ENCODE data around the gene PNMA8B.

Gene PNMA8B

GRCh38 chr19:46471116-46471733 lies 24.4 kb downstream of the PNMA8B start, which contains the start of gene PNMA8A:
PNMA8A (minus strand) TSS chr19:46471563; CDS start chr19:46471035, 528 bp downstream.
- peaks cover 10% of the 10 kb centered on the region for H3K4me1 ChIP-seq (ENCODE audit: control insufficient read depth, insufficient read depth, low read length)
- H3K27ac ChIP-seq (ENCODE audit: low read depth, low read length): no peak within 1 kb of the TSS
- H3K9me3 ChIP-seq (ENCODE audit: control insufficient read depth, insufficient read depth, low read depth, low read length): no peaks in the 10 kb centered on the region
- peak within 1 kb of the TSS; percentile 79 for H3K4me3 ChIP-seq (ENCODE audit: low read depth, low read length)
- peaks cover 22% of the 10 kb centered on the region; the same call in 1 of the 2 replicates for H3K36me3 ChIP-seq (ENCODE audit: control insufficient read depth, insufficient read depth, low read length)
- peak within 1 kb of the TSS; percentile 57 for H3K9ac ChIP-seq (ENCODE audit: low read length)
- H3K27me3 ChIP-seq (ENCODE audit: control insufficient read depth, insufficient read depth, low read length): peaks cover 5% of the 10 kb centered on the region; the same call in 1 of the 2 replicates

- no peak overlapping the region for H3K9ac ChIP-seq (ENCODE audit: low read length)
- no peaks in the 10 kb centered on the region for H3K9me3 ChIP-seq (ENCODE audit: control insufficient read depth, insufficient read depth, low read depth, low read length)
- peaks cover 10% of the 10 kb centered on the region for H3K4me1 ChIP-seq (ENCODE audit: control insufficient read depth, insufficient read depth, low read length)
- H3K27ac ChIP-seq (ENCODE audit: low read depth, low read length): no peak overlapping the region
- peaks cover 5% of the 10 kb centered on the region; the same call in 1 of the 2 replicates for H3K27me3 ChIP-seq (ENCODE audit: control insufficient read depth, insufficient read depth, low read length)
- H3K4me3 ChIP-seq (ENCODE audit: low read depth, low read length): peak overlapping the region; percentile 79
- H3K36me3 ChIP-seq (ENCODE audit: control insufficient read depth, insufficient read depth, low read length): peaks cover 22% of the 10 kb centered on the region; the same call in 1 of the 2 replicates
Observed at GRCh38 chr19:46470376-46470775, 25.3 kb downstream of the PNMA8B start.

GRCh38 chr19:46469541-46470185 lies 26.0 kb downstream of the PNMA8B start:
- Histone ChIP-seq H3K36me3 (ENCODE audit: control insufficient read depth, insufficient read depth, low read length) (peaks cover 22% of the 10 kb centered on the region; the same call in 1 of the 2 replicates), H3K4me1 (ENCODE audit: control insufficient read depth, insufficient read depth, low read length) (peaks cover 10% of the 10 kb centered on the region), H3K27ac (ENCODE audit: low read depth, low read length) (no peak overlapping the region), H3K9ac (ENCODE audit: low read length) (no peak overlapping the region), H3K4me3 (ENCODE audit: low read depth, low read length) (no peak overlapping the region), H3K27me3 (ENCODE audit: control insufficient read depth, insufficient read depth, low read length) (peaks cover 5% of the 10 kb centered on the region; the same call in 1 of the 2 replicates), H3K9me3 (ENCODE audit: control insufficient read depth, insufficient read depth, low read depth, low read length) (no peaks in the 10 kb centered on the region)

GRCh38 chr19:46466536-46467196 lies 29.0 kb downstream of the PNMA8B start:
- H3K4me3 ChIP-seq (ENCODE audit: low read depth, low read length): no peak overlapping the region
- peaks cover 1% of the 10 kb centered on the region; the same call in 1 of the 2 replicates for H3K27me3 ChIP-seq (ENCODE audit: control insufficient read depth, insufficient read depth, low read length)

GRCh38 chr19:46463516-46463915 lies 32.2 kb downstream of the PNMA8B start:
- H3K9me3 ChIP-seq (ENCODE audit: control insufficient read depth, insufficient read depth, low read depth, low read length): no peaks in the 10 kb centered on the region
- H3K4me3 ChIP-seq (ENCODE audit: low read depth, low read length): no peak overlapping the region
- H3K27me3 ChIP-seq (ENCODE audit: control insufficient read depth, insufficient read depth, low read length): no peaks in the 10 kb centered on the region
- H3K9ac ChIP-seq (ENCODE audit: low read length): no peak overlapping the region
- peaks cover 12% of the 10 kb centered on the region; the same call in 1 of the 2 replicates for H3K36me3 ChIP-seq (ENCODE audit: control insufficient read depth, insufficient read depth, low read length)
- no peak overlapping the region for H3K27ac ChIP-seq (ENCODE audit: low read depth, low read length)
- H3K4me1 ChIP-seq (ENCODE audit: control insufficient read depth, insufficient read depth, low read length): no peaks in the 10 kb centered on the region

More at GRCh38 chr19:46466536-46467196, 29.0 kb downstream of the PNMA8B start:
- peaks cover 22% of the 10 kb centered on the region; the same call in 1 of the 2 replicates for H3K36me3 ChIP-seq (ENCODE audit: control insufficient read depth, insufficient read depth, low read length)
- no peak overlapping the region for H3K9ac ChIP-seq (ENCODE audit: low read length)
- no peaks in the 10 kb centered on the region for H3K9me3 ChIP-seq (ENCODE audit: control insufficient read depth, insufficient read depth, low read depth, low read length)
- peaks cover 7% of the 10 kb centered on the region for H3K4me1 ChIP-seq (ENCODE audit: control insufficient read depth, insufficient read depth, low read length)
- no peak overlapping the region for H3K27ac ChIP-seq (ENCODE audit: low read depth, low read length)

GRCh38 chr19:46461537-46461936 lies 34.1 kb downstream of the PNMA8B start:
- no peaks in the 10 kb centered on the region for H3K27me3 ChIP-seq (ENCODE audit: control insufficient read depth, insufficient read depth, low read length)
- no peak overlapping the region for H3K4me3 ChIP-seq (ENCODE audit: low read depth, low read length)
- H3K27ac ChIP-seq (ENCODE audit: low read depth, low read length): no peak overlapping the region
- H3K4me1 ChIP-seq (ENCODE audit: control insufficient read depth, insufficient read depth, low read length): no peaks in the 10 kb centered on the region
- no peaks in the 10 kb centered on the region for H3K9me3 ChIP-seq (ENCODE audit: control insufficient read depth, insufficient read depth, low read depth, low read length)
- H3K9ac ChIP-seq (ENCODE audit: low read length): no peak overlapping the region
- H3K36me3 ChIP-seq (ENCODE audit: control insufficient read depth, insufficient read depth, low read length): no peaks in the 10 kb centered on the region

GRCh38 chr19:46460981-46461380 lies 34.7 kb downstream of the PNMA8B start:
- H3K4me1 ChIP-seq (ENCODE audit: control insufficient read depth, insufficient read depth, low read length): no peaks in the 10 kb centered on the region
- no peaks in the 10 kb centered on the region for H3K36me3 ChIP-seq (ENCODE audit: control insufficient read depth, insufficient read depth, low read length)
- no peak overlapping the region for H3K9ac ChIP-seq (ENCODE audit: low read length)
- H3K9me3 ChIP-seq (ENCODE audit: control insufficient read depth, insufficient read depth, low read depth, low read length): no peaks in the 10 kb centered on the region
- H3K4me3 ChIP-seq (ENCODE audit: low read depth, low read length): no peak overlapping the region
- no peaks in the 10 kb centered on the region for H3K27me3 ChIP-seq (ENCODE audit: control insufficient read depth, insufficient read depth, low read length)
- no peak overlapping the region for H3K27ac ChIP-seq (ENCODE audit: low read depth, low read length)

- Histone ChIP-seq H3K4me1 (ENCODE audit: control insufficient read depth, insufficient read depth, low read length) (no peaks in the 10 kb centered on the region), H3K27ac (ENCODE audit: low read depth, low read length) (no peak overlapping the region), H3K4me3 (ENCODE audit: low read depth, low read length) (no peak overlapping the region), H3K9me3 (ENCODE audit: control insufficient read depth, insufficient read depth, low read depth, low read length) (0 out of 2 replicates have a peak, but pooled peaks cover 2% of the 10 kb centered on the region), H3K27me3 (ENCODE audit: control insufficient read depth, insufficient read depth, low read length) (no peaks in the 10 kb centered on the region), H3K36me3 (ENCODE audit: control insufficient read depth, insufficient read depth, low read length) (no peaks in the 10 kb centered on the region), H3K9ac (ENCODE audit: low read length) (no peak overlapping the region)
Observed at GRCh38 chr19:46460055-46460454, 35.6 kb downstream of the PNMA8B start.

- H3K9me3 ChIP-seq (ENCODE audit: control insufficient read depth, insufficient read depth, low read depth, low read length): 0 out of 2 replicates have a peak, but pooled peaks cover 2% of the 10 kb centered on the region
- no peaks in the 10 kb centered on the region for H3K27me3 ChIP-seq (ENCODE audit: control insufficient read depth, insufficient read depth, low read length)
- H3K4me3 ChIP-seq (ENCODE audit: low read depth, low read length): no peak overlapping the region
- H3K27ac ChIP-seq (ENCODE audit: low read depth, low read length): no peak overlapping the region
- no peak overlapping the region for H3K9ac ChIP-seq (ENCODE audit: low read length)
- no peaks in the 10 kb centered on the region for H3K36me3 ChIP-seq (ENCODE audit: control insufficient read depth, insufficient read depth, low read length)
- no peaks in the 10 kb centered on the region for H3K4me1 ChIP-seq (ENCODE audit: control insufficient read depth, insufficient read depth, low read length)
Observed at GRCh38 chr19:46456930-46457329, 38.7 kb downstream of the PNMA8B start.

GRCh38 chr19:46454244-46454643 lies 41.4 kb downstream of the PNMA8B start:
- Histone ChIP-seq H3K36me3 (ENCODE audit: control insufficient read depth, insufficient read depth, low read length) (no peaks in the 10 kb centered on the region), H3K27ac (ENCODE audit: low read depth, low read length) (no peak overlapping the region)

GRCh38 chr19:46453661-46454060 lies 42.0 kb downstream of the PNMA8B start:
- Histone ChIP-seq H3K9ac (ENCODE audit: low read length) (no peak overlapping the region), H3K9me3 (ENCODE audit: control insufficient read depth, insufficient read depth, low read depth, low read length) (peaks cover 11% of the 10 kb centered on the region), H3K36me3 (ENCODE audit: control insufficient read depth, insufficient read depth, low read length) (no peaks in the 10 kb centered on the region), H3K4me3 (ENCODE audit: low read depth, low read length) (no peak overlapping the region), H3K4me1 (ENCODE audit: control insufficient read depth, insufficient read depth, low read length) (no peaks in the 10 kb centered on the region), H3K27me3 (ENCODE audit: control insufficient read depth, insufficient read depth, low read length) (no peaks in the 10 kb centered on the region), H3K27ac (ENCODE audit: low read depth, low read length) (no peak overlapping the region)

More at GRCh38 chr19:46454244-46454643, 41.4 kb downstream of the PNMA8B start:
- H3K27me3 ChIP-seq (ENCODE audit: control insufficient read depth, insufficient read depth, low read length): no peaks in the 10 kb centered on the region
- H3K4me1 ChIP-seq (ENCODE audit: control insufficient read depth, insufficient read depth, low read length): no peaks in the 10 kb centered on the region
- no peak overlapping the region for H3K9ac ChIP-seq (ENCODE audit: low read length)
- H3K9me3 ChIP-seq (ENCODE audit: control insufficient read depth, insufficient read depth, low read depth, low read length): peaks cover 10% of the 10 kb centered on the region
- H3K4me3 ChIP-seq (ENCODE audit: low read depth, low read length): no peak overlapping the region

Measured in HUES6 (cell line).